Body of pancreas (tissue), 4 donors: Measurements from ENCODE around the gene SLC12A5. TPM values are rescaled to one million over a fixed set of nuclear protein-coding genes. Genes with fewer than 3 reads are reported as not detected.
"Not testable (repeated sequence)": the region's sequence is repeated elsewhere in the genome, so short reads cannot be mapped to it uniquely, and the experiment has no call there.

Experiments used
- ATAC-seq: fragments of 150-250 bp; one replicate; pipeline ENCODE4 v1.9.1; 2016
- DNase-seq, 4 donors: peaks; one replicate each; pipeline ENCODE4 v3.0.0-alpha.2; 2019
- H3K27ac ChIP-seq, 4 donors: fragments of 200-600 bp; sonication (generic); 1 replicate in 3 of 4; 2 replicates in 1 of 4; pipeline versions ENCODE4 v1.5.1 to v1.6.1; 2016 to 2019; ENCODE audit warnings: mild to moderate bottlenecking in 1 of 4, mixed read lengths in 1 of 4, moderate library complexity in 1 of 4
- H3K27me3 ChIP-seq, 2 donors: fragments of 200-600 bp; sonication (generic); one replicate each; pipeline ENCODE4 v1.6.0; 2016; ENCODE audit warnings: mild to moderate bottlenecking in 1 of 2
- H3K36me3 ChIP-seq, 2 donors: fragments of 200-600 bp; sonication (generic); replicated peaks in 1 of 2; 2 replicates each; pipeline ENCODE4 v1.5.1; 2016; ENCODE audit warnings: low read depth in 2 of 2; ENCODE audit not compliant: insufficient read depth in 1 of 2
- H3K4me1 ChIP-seq: fragments of 200-600 bp; sonication (generic); one replicate; pipeline ENCODE4 v1.6.0; 2016
- H3K4me3 ChIP-seq, 2 donors: fragments of 200-600 bp; sonication (generic); 1 replicate in 1 of 2; 2 replicates in 1 of 2; pipeline ENCODE4 v1.5.1; 2016 to 2019
- H3K9me3 ChIP-seq, 3 donors: fragments of 200-600 bp; sonication (generic); 1 replicate in 2 of 3; 2 replicates in 1 of 3; pipeline ENCODE4 v1.5.1; 2016
- CTCF ChIP-seq, 7 experiments: fragments of 450-650 bp in 4 of 7; fragments of 200-600 bp in 3 of 7; sonication (generic) in 3 of 7; IDR thresholded peaks; one replicate each; pipeline ENCODE4 v1.5.1; 2016 to 2019; ENCODE audit warnings: antibody characterized with exemption in 7 of 7
- POLR2A ChIP-seq, 3 donors: fragments of 450-650 bp; IDR thresholded peaks; one replicate each; pipeline ENCODE4 v1.6.1; 2016; ENCODE audit warnings: antibody characterized with exemption in 3 of 3, mild to moderate bottlenecking in 2 of 3
- WGBS, 2 donors: methylation state at CpG; one replicate each; pipeline ENCODE4 v1.1.5; 2017; 5-methylcytosine and 5-hydroxymethylcytosine counted together
- intact Hi-C: fragments of 100-400 bp; cut with DNase I; formaldehyde crosslinking; loops from one replicate; pipeline ENCODE4 v1.15.1; 2023
- total RNA-seq, 2 donors: library from RNA; depleted of rRNA; stranded (reverse); fragments of >200 nt; gene quantifications; one replicate each; pipeline ENCODE4 v1.1.0, GENCODE V29; 2016

The SLC12A5 gene
- not detected for total RNA-seq

- WGBS, 2 donors = 14 to 16% methylated on average over 51 to 53 of the region's 56 CpGs
- Histone ChIP-seq H3K36me3 (no peaks in the 10 kb centered on the region), H3K9me3 (no peaks in the 10 kb centered on the region), H3K27me3 (peaks cover 0 to 19% of the 10 kb centered on the region in 2 donors), H3K4me3 (no peak within 1 kb of the TSS), H3K4me1 (peaks cover 10% of the 10 kb centered on the region), H3K27ac (no peak within 1 kb of the TSS)
- intact Hi-C loops = no loop called here
- TF ChIP-seq CTCF (IDR thresholded peaks at IDR 0.05) (no peak), POLR2A (IDR thresholded peaks at IDR 0.05) (no peak)
- DNase-seq = no peak
- ATAC-seq = no peak
Measured at GRCh38 chr20:46028772-46029371, at the start of gene SLC12A5. Gene SLC12A5 (plus strand): TSS chr20:46029215. CDS start chr20:46029345, 130 bp downstream.

- H3K4me1 ChIP-seq = no peaks in the 10 kb centered on the region
- ATAC-seq = no peak
Measured at GRCh38 chr20:45981261-45981660, 47.8 kb upstream of the SLC12A5 start.

GRCh38 chr20:45983279-45983743 is 45.7 kb upstream of the SLC12A5 start:
- intact Hi-C loops = no loop called here

More at GRCh38 chr20:45981261-45981660, 47.8 kb upstream of the SLC12A5 start:
- Histone ChIP-seq H3K36me3 (no peaks in the 10 kb centered on the region), H3K9me3 (no peaks in the 10 kb centered on the region), H3K27me3 (no peaks in the 10 kb centered on the region), H3K4me3 (no peak overlapping the region), H3K27ac (no peak overlapping the region)
- WGBS, 2 donors = 83 to 86% methylated on average over 5 to 6 of the region's 6 CpGs
- intact Hi-C loops = no loop called here
- TF ChIP-seq CTCF (IDR thresholded peaks at IDR 0.05) (no peak), POLR2A (IDR thresholded peaks at IDR 0.05) (no peak)
- DNase-seq = no peak

GRCh38 chr20:45985573-45985972 is 43.4 kb upstream of the SLC12A5 start:
- intact Hi-C loops = no loop called here
- no peaks in the 10 kb centered on the region for H3K4me1 ChIP-seq
- H3K27ac ChIP-seq = no peak overlapping the region
- H3K36me3 ChIP-seq = no peaks in the 10 kb centered on the region
- H3K4me3 ChIP-seq = no peak overlapping the region
- H3K9me3 ChIP-seq = no peaks in the 10 kb centered on the region
- TF ChIP-seq POLR2A (IDR thresholded peaks at IDR 0.05) = no peak
- 46 to 53% methylated on average over 7 of the region's 7 CpGs for WGBS, 2 donors
- H3K27me3 ChIP-seq = no peaks in the 10 kb centered on the region
- DNase-seq (no peak), ATAC-seq (no peak)

More at GRCh38 chr20:45983279-45983743, 45.7 kb upstream of the SLC12A5 start:
- Histone ChIP-seq H3K4me1 (no peaks in the 10 kb centered on the region), H3K27ac (no peak overlapping the region), H3K9me3 (no peaks in the 10 kb centered on the region), H3K4me3 (no peak overlapping the region), H3K36me3 (no peaks in the 10 kb centered on the region), H3K27me3 (no peaks in the 10 kb centered on the region)
- DNase-seq (no peak), ATAC-seq (no peak)
- 40 to 46% methylated on average over 7 of the region's 7 CpGs for WGBS, 2 donors
- TF ChIP-seq CTCF (IDR thresholded peaks at IDR 0.05) (no peak), POLR2A (IDR thresholded peaks at IDR 0.05) (no peak)

- Histone ChIP-seq H3K4me3 (no peak overlapping the region), H3K4me1 (no peaks in the 10 kb centered on the region), H3K9me3 (no peaks in the 10 kb centered on the region), H3K27ac (no peak overlapping the region), H3K36me3 (no peaks in the 10 kb centered on the region), H3K27me3 (no peaks in the 10 kb centered on the region)
- peak; percentile 56 to 84 (median 60) for TF ChIP-seq CTCF (IDR thresholded peaks at IDR 0.05)
- TF ChIP-seq POLR2A (IDR thresholded peaks at IDR 0.05) = no peak
- peak; percentile 72 to 83 (median 74) for DNase-seq
- 7 to 15% methylated on average over 9 to 16 of the region's 16 CpGs for WGBS, 2 donors
- ATAC-seq = peak; percentile 81
- intact Hi-C loops = no loop called here
Measured at GRCh38 chr20:45987108-45987780, 41.8 kb upstream of the SLC12A5 start.

GRCh38 chr20:45988830-45989229 is 40.2 kb upstream of the SLC12A5 start:
- H3K27me3 ChIP-seq, H3K4me3 ChIP-seq, intact Hi-C loops, DNase-seq, H3K27ac ChIP-seq, ATAC-seq, H3K4me1 ChIP-seq, H3K9me3 ChIP-seq, H3K36me3 ChIP-seq: not testable (repeated sequence)
- 27 to 29% methylated on average over 6 of the region's 6 CpGs for WGBS, 2 donors
